ENCODE measurements around the gene KRT79.

Gene KRT79

DNA sequence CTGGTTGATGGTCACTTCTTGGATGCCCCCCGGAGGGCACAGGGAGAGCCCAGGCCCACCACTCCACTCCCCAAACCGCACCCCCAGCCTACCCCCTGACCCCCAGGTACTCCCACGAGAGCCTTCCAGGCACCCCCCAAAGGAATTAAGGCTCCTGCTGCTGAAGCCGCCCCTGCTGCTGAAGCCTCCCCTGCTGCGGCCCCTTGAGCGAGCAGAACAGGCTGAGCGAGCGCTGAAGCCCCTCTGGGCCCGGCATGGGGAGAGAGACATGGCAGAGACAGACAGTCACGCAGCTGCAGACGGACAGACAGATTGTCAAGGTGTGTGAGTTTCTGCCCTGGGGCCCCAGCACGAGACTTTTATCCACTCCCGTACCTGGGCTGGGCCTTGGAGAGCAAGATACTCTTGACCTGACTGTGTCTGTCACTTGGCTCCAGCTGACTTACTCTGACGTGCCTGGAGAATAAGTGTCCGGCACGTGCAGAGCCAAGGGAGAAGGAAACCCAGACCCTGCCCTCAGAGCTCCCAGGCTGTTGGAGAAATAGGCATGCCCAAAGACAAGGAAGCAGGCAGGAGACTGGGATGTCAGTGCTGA, 14.6 kb upstream of the KRT79 start, which contains the start of gene KRT78:
Gene KRT78, minus strand, starts transcription at position 334 of the 595 bp plus-strand sequence. Its CDS starts 64 bp downstream, at position 270.
- TF ChIP-seq, protein P1, sequence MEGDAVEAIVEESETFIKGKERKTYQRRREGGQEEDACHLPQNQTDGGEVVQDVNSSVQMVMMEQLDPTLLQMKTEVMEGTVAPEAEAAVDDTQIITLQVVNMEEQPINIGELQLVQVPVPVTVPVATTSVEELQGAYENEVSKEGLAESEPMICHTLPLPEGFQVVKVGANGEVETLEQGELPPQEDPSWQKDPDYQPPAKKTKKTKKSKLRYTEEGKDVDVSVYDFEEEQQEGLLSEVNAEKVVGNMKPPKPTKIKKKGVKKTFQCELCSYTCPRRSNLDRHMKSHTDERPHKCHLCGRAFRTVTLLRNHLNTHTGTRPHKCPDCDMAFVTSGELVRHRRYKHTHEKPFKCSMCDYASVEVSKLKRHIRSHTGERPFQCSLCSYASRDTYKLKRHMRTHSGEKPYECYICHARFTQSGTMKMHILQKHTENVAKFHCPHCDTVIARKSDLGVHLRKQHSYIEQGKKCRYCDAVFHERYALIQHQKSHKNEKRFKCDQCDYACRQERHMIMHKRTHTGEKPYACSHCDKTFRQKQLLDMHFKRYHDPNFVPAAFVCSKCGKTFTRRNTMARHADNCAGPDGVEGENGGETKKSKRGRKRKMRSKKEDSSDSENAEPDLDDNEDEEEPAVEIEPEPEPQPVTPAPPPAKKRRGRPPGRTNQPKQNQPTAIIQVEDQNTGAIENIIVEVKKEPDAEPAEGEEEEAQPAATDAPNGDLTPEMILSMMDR (IDR thresholded peaks at IDR 0.05; ENCODE audit: insufficient read depth, low read depth, low read length, missing control alignments), result no peak
- no peak for DNase-seq (ENCODE audit: low read depth)

DNA sequence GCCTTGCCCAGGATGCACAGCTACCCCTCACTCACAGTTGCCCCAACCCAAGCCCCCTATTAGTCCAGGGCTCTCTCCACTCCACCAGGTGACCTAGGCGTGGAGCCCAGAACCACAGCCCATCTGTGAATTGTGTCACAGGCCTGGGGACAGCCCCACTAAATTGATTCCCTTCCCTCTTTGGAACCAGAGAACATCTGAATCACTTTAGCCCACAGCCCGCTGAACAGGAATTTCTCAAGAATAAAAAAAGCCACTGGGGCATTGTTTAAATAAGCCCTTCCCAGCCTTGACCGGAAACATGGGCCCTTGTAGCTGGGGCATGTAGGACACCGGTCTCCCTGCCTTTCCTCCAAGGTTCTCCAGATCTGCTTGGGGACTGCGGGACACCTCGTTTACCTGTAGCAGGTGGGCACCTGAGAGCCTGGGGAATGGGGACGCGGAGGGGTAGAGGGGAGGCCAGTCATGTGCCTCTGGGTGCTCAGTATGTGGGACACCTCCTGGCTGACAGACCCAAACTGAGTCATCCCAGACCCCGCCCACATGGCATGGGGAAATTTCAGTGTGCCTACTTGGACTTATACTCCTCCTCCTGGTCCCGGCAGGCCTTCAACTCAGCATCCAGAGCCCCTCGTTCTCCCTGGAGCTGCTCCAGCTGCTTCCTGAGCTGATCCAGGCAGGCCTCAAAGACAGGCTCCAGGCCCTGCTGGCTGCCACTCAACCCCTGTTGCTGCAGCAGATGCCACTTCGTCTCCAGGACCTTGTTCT, 13.4 kb upstream of the KRT79 start:
- peak; percentile 71 for DNase-seq (ENCODE audit: low read depth)
- TF ChIP-seq, protein P1 (IDR thresholded peaks at IDR 0.05; ENCODE audit: insufficient read depth, low read depth, low read length, missing control alignments), result no peak
- H3K4me3 ChIP-seq (ENCODE audit: low read length), result no peak overlapping the region

More for the DNA sequence above, 14.6 kb upstream of the KRT79 start, which contains the start of gene KRT78:
- no peak within 1 kb of the TSS for H3K4me3 ChIP-seq (ENCODE audit: low read length)

DNA sequence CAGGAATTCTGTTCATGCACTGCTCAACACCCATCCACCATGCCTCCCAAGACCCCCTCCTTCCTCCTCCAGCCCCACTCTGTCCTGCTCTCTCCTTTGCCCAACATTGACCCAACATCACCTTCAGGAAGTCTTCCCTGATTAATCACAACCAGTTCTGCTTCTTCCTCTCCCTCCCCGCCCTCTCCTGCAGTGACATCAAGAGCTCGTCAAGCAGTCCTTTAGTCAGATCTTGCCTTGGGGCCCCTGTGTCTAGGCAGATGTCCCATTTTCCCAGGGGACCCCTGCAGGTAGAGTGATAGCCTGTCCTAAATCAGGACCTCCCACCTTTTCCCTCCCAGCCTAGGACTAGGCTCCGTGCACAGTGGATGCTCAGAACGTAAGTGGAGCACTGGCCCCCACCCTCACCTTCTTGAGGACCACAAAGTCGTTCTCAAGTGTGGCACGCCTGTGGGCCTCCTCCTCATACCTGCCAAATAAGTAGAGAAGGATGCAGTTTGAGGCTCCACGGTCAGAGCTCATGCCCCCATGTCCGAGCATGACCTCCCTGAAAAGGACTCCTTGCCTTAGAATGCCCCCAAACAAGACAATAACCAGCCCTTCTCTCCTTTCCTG, 12.4 kb upstream of the KRT79 start:
- DNase-seq (ENCODE audit: low read depth), result peak; percentile 63
- TF ChIP-seq, protein P1 (IDR thresholded peaks at IDR 0.05; ENCODE audit: insufficient read depth, low read depth, low read length, missing control alignments), result no peak
- no peak overlapping the region for H3K4me3 ChIP-seq (ENCODE audit: low read length)

DNA sequence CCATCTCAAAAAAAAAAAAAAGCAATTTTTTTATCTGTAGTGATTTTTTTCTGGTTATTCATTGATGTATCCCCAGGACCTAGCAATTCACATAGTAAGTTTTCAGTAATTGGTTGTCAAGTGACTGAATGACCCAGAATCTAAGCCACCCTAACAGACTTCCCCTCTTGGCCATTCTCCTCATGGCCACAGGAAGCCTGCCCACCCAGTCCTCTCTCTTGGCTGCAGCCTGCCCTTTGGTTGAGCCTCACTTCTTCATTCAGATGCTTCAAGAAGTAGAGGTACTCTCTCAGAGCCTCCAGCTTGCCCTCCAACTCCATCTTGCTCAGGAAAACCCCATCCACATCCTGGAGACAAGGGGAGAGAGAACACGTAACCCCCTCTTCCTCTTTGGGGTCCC, 11.8 kb upstream of the KRT79 start:
- TF ChIP-seq, protein P1 (IDR thresholded peaks at IDR 0.05; ENCODE audit: insufficient read depth, low read depth, low read length, missing control alignments), result no peak
- no peak overlapping the region for H3K4me3 ChIP-seq (ENCODE audit: low read length)
- DNase-seq (ENCODE audit: low read depth), result no peak

GRCh38 chr12:52844386-52844785, 10.3 kb upstream of the KRT79 start:
- DNase-seq (ENCODE audit: low read depth), result no peak
- H3K4me3 ChIP-seq (ENCODE audit: low read length), result no peak overlapping the region
- TF ChIP-seq, protein P1 (IDR thresholded peaks at IDR 0.05; ENCODE audit: insufficient read depth, low read depth, low read length, missing control alignments), result no peak

GRCh38 chr12:52839436-52840105, 5.5 kb upstream of the KRT79 start:
- no peak for DNase-seq (ENCODE audit: low read depth)
- TF ChIP-seq, protein P1 (IDR thresholded peaks at IDR 0.05; ENCODE audit: insufficient read depth, low read depth, low read length, missing control alignments), result no peak
- no peak overlapping the region for H3K4me3 ChIP-seq (ENCODE audit: low read length)
